HG03354 (cell line): ENCODE measurements around the gene TESMIN.

Source experiments
- ATAC-seq: cut with Tn5 transposase; IDR thresholded peaks from one replicate; pipeline ENCODE4 v1.9.1; 2021; ENCODE audit warnings: mild to moderate bottlenecking; ENCODE audit not compliant: unreplicated experiment, poor library complexity, severe bottlenecking

TESMIN gene

GRCh38 chr11:68763926-68764657 lies 12.8 kb upstream of the TESMIN start:
- no peak for ATAC-seq

DNA sequence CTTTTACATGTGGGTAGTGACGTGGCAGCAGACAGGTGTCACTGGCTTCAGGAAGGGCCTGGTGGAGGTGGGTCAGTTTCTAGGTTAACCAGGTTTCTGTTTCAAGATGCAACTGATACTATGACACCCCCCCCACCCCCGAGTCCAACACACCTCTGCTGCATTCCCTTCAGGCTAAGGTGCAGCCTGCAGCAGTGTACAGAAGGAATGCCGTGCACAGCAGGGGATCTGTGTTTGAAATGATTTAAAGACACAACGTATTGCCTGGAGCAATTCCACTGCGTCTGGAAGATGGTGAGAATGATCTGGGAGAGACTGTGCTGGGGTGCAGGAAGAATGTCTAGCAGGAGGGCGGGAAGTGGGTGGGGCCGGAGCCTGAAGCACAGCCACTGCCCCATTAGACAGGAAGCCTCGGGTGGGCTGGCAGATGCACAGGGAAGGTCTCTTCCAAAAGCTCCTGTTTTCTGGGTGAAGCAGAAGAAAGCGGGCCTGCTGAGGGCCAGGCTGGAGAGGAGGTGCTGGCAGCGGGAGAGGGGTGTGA lies 11.9 kb upstream of the TESMIN start:
- ATAC-seq = no peak

GRCh38 chr11:68762481-68762880 lies 11.2 kb upstream of the TESMIN start:
- ATAC-seq = no peak

DNA sequence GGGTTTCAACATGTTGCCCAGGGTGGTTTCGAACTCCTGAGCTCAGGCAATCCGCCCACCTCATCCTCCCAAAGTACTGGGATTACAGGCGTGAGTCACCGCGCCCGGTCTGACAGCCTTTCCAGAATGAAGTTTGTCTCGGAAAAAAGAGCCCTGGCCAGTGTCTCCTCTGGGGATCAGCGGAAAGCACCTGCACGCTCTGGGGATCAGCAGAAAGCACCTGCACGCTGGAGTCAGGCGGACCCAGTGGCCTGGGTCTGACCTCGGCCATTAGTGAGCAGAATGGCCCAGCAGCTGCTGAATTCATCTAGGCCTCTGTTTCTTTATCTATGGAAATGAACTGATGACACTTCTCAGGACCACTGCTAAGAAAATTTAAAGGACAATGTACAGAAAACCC lies 10.5 kb upstream of the TESMIN start:
- no peak for ATAC-seq

GRCh38 chr11:68759991-68760390 lies 8.7 kb upstream of the TESMIN start:
- ATAC-seq = no peak

GRCh38 chr11:68757711-68758110 lies 6.4 kb upstream of the TESMIN start:
- ATAC-seq = no peak

- no peak for ATAC-seq
Measured at GRCh38 chr11:68756171-68756766, 4.9 kb upstream of the TESMIN start.

GRCh38 chr11:68753300-68753699 lies 2.0 kb upstream of the TESMIN start:
- no peak for ATAC-seq

DNA sequence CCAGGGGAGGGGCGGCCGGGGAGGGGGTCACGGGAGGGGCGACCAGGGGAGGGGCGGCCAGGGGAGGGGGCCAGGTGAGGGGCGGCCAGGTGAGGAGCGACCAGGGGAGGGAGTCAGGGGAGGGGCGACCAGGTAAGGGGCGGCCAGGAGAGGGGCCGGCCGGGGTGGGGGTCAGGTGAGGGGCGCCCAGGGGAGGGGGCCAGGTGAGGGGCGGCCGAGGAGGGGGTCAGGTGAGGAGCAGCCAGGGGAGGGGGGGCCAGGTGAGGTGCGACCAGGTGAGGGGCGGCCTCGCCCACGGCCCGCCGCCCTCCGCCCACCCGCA lies 355 bp downstream of the TESMIN start:
- ATAC-seq = no peak

- ATAC-seq = no peak
Measured at GRCh38 chr11:68750195-68751003, 921 bp downstream of the TESMIN start.

- no peak for ATAC-seq
Measured at GRCh38 chr11:68749229-68750123, 1.8 kb downstream of the TESMIN start.

DNA sequence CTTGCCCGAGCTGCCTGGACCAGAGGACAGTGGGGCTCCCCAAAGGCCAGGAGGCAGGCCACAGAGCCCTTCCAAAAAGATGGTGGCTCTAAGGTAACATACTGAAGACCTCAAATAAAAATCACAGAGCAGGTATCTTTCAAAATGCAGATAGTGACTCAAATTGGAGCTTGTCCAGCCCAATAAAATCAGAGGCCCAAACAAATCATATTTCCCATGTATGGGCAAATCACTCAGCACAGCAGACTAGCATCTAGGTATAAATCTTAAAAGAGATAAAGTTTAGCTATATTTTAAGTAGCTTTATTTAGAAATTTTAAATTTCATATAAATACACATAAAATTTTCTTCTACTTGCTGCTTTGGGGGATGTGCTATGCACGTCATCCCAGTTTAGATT lies 3.3 kb downstream of the TESMIN start:
- no peak for ATAC-seq

- no peak for ATAC-seq
Measured at GRCh38 chr11:68743539-68743938, 7.8 kb downstream of the TESMIN start.

DNA sequence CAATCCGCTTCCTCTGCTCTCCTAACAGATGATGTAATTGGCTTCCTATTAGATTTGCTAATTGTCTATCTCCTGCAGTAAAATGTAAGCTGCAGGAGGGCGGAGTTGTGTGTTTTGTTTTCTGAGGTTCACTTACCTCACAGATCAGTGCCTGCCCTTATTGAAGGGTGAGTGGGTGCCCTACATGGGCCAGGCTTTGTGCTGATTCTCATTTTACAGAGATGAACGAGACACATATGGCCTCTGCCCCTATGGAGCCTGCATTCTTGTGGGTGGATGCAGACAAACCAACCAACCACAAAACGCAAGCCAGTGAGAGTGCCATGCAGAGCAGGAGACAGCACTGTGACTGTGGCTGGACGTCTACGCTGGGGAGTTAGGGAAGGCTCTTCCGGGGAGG lies 9.9 kb downstream of the TESMIN start:
- ATAC-seq = no peak

DNA sequence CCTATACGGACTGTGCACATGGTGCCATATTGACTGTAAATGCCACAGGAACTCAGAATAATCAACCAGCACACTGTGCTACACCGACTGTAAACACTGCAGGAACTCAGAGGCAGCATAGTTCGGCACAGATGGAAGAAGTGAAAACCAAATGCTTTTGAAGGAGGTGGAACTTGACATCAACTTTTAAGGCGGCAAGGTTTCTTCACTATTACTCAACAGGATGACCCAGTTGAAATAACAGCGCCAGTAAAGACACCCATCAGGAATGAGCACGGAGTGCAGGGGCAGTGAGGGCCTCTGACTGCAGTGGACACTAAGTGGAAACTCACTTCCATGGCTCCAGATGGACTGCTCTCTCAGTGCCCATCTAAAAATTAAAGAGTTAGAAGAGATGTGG lies 15.7 kb downstream of the TESMIN start:
- ATAC-seq = no peak

- ATAC-seq = no peak
Measured at GRCh38 chr11:68735125-68735524, 16.2 kb downstream of the TESMIN start.

- ATAC-seq = no peak
Measured at GRCh38 chr11:68734111-68734510, 17.2 kb downstream of the TESMIN start.

DNA sequence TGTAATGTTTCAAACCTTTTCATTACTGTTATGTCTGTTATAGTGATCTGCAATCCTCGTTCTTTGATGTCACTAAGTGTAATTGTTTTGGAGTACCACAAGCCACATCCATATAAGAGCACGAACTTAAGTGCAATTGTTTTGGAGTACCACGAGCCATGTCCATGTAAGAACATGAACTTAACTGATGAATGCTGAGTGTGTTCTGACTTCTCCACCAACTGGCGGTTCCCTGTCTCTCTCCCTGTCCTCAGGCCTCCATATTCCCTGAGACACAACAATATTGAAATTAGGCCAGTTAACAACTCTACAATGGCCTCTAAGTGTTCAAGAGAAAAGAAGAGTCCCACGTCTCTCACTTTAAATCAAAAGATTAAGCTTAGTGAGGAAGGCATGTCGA lies 23.5 kb downstream of the TESMIN start:
- ATAC-seq = no peak

DNA sequence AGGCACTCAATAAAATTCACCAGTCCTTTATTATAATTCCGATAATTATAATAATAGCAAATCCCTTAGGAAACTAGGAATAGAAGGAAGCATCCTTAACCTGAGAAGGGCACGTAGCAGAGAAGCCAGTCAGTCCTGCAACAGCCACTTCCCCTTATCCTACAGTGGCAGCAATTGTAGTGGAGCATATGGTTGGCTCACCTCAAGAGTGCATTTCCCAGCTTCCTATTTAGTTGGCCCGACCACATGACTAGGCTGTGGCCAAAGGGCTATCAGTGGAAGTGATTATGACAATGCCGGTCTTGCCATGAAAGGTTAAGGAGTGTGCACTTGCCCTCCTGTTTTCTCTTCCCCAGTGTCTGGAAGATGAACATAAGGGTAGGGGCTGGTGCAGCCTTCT lies 27.0 kb downstream of the TESMIN start:
- no peak for ATAC-seq

GRCh38 chr11:68722143-68722542 lies 29.2 kb downstream of the TESMIN start:
- no peak for ATAC-seq
